NCI-H2171 treated with DMSO at 0.1 percent for 48 hours (cell line): ENCODE results near the gene RTL1.

ENCODE experiments used
- DNase-seq: peaks from one replicate; lab custom pipeline; 2025; lab: John Stamatoyannopoulos, UW

RTL1 gene

GRCh38 chr14:100898935-100899883 is 4.3 kb downstream of the RTL1 start:
- peak; percentile 95 for DNase-seq

GRCh38 chr14:100898465-100898864 is 5.1 kb downstream of the RTL1 start:
- no peak for DNase-seq

- no peak for DNase-seq
Measured at GRCh38 chr14:100896369-100897060, 7.0 kb downstream of the RTL1 start.

- no peak for DNase-seq
Measured at GRCh38 chr14:100895411-100895810, 8.1 kb downstream of the RTL1 start.

GRCh38 chr14:100894416-100894815 is 9.1 kb downstream of the RTL1 start:
- DNase-seq, result no peak

- no peak for DNase-seq
Measured at GRCh38 chr14:100893760-100894159, 9.8 kb downstream of the RTL1 start.

GRCh38 chr14:100893228-100893601 is 10.3 kb downstream of the RTL1 start:
- DNase-seq, result no peak

- DNase-seq, result no peak
Measured at GRCh38 chr14:100892496-100893227, 10.9 kb downstream of the RTL1 start.

GRCh38 chr14:100891501-100892445 is 11.7 kb downstream of the RTL1 start:
- no peak for DNase-seq

- no peak for DNase-seq
Measured at GRCh38 chr14:100891051-100891450, 12.5 kb downstream of the RTL1 start.

GRCh38 chr14:100890061-100890850 is 13.3 kb downstream of the RTL1 start:
- no peak for DNase-seq

GRCh38 chr14:100889641-100890040 is 13.9 kb downstream of the RTL1 start:
- peak; percentile 79 for DNase-seq

GRCh38 chr14:100888789-100889315 is 14.7 kb downstream of the RTL1 start:
- DNase-seq, result no peak

- DNase-seq, result no peak
Measured at GRCh38 chr14:100887728-100888335, 15.7 kb downstream of the RTL1 start.

- DNase-seq, result no peak
Measured at GRCh38 chr14:100885617-100886016, 17.9 kb downstream of the RTL1 start.

GRCh38 chr14:100885196-100885595 is 18.3 kb downstream of the RTL1 start:
- no peak for DNase-seq

- no peak for DNase-seq
Measured at GRCh38 chr14:100884456-100884855, 19.1 kb downstream of the RTL1 start.

GRCh38 chr14:100883789-100884101 is 19.8 kb downstream of the RTL1 start:
- DNase-seq, result no peak

GRCh38 chr14:100882991-100883788 is 20.3 kb downstream of the RTL1 start:
- no peak for DNase-seq
